Astrocyte (in vitro differentiated cells and primary cell): Measurements from ENCODE around the gene INO80. TPM values are rescaled to one million over a fixed set of nuclear protein-coding genes. Genes with fewer than 3 reads are reported as not detected.

Experiments
- DNase-seq: peaks from one replicate; pipeline ENCODE4 v3.0.0-alpha.2; 2010; ENCODE audit warnings: low read depth
- FAIRE-seq: peaks from 2 replicates; lab custom pipeline; 2011; peaks lifted over from hg19 to GRCh38; lab: Jason Lieb, UNC
- H2AFZ ChIP-seq: 2 replicates; pipeline ENCODE4 v1.6.0; 2012; ENCODE audit warnings: low read depth, low read length, inconsistent platforms
- H3K27ac ChIP-seq: 2 replicates; pipeline ENCODE4 v1.5.1; 2011; ENCODE audit warnings: low read depth, low read length, inconsistent platforms
- H3K27me3 ChIP-seq: 2 replicates; pipeline ENCODE4 v1.6.0; 2011; ENCODE audit warnings: low read length, inconsistent platforms; ENCODE audit not compliant: insufficient read depth
- H3K36me3 ChIP-seq: 2 replicates; pipeline ENCODE4 v1.5.1; 2011; ENCODE audit warnings: low read length, inconsistent platforms; ENCODE audit not compliant: insufficient read depth
- H3K4me1 ChIP-seq: 2 replicates; pipeline ENCODE4 v1.5.1; 2011; ENCODE audit warnings: low read length, inconsistent platforms; ENCODE audit not compliant: insufficient read depth
- H3K4me2 ChIP-seq: 2 replicates; pipeline ENCODE4 v1.6.0; 2012; ENCODE audit warnings: low read length, inconsistent platforms
- H3K4me3 ChIP-seq: 2 replicates; pipeline ENCODE4 v1.5.1; 2011; ENCODE audit warnings: low read depth, mild to moderate bottlenecking, low read length, inconsistent platforms; ENCODE audit not compliant: insufficient read depth
- H3K79me2 ChIP-seq: 2 replicates; pipeline ENCODE4 v1.6.0; 2012; ENCODE audit warnings: mild to moderate bottlenecking, low read length, inconsistent platforms; ENCODE audit not compliant: insufficient read depth
- H3K9ac ChIP-seq: 2 replicates; pipeline ENCODE4 v1.6.0; 2012; ENCODE audit warnings: mild to moderate bottlenecking, low read length, inconsistent platforms
- H3K9me3 ChIP-seq: 2 replicates; pipeline ENCODE4 v1.5.1; 2012; ENCODE audit warnings: low read depth, mild to moderate bottlenecking, low read length, inconsistent platforms; ENCODE audit not compliant: insufficient read depth
- H4K20me1 ChIP-seq: 2 replicates; pipeline ENCODE4 v1.6.0; 2012; ENCODE audit warnings: low read length, inconsistent platforms; ENCODE audit not compliant: insufficient read depth
- H3K27ac Mint-ChIP-seq: one replicate; pipeline ENCODE4 v1.8.0; 2021; ENCODE audit warnings: mild to moderate bottlenecking, mixed read lengths; ENCODE audit not compliant: unreplicated experiment
- H3K27me3 Mint-ChIP-seq: one replicate; pipeline ENCODE4 v1.8.0; 2021; ENCODE audit warnings: low read depth, mixed read lengths; ENCODE audit not compliant: unreplicated experiment
- H3K36me3 Mint-ChIP-seq: one replicate; pipeline ENCODE4 v1.8.0; 2021; ENCODE audit warnings: low read depth, mixed read lengths; ENCODE audit not compliant: unreplicated experiment
- H3K4me1 Mint-ChIP-seq: one replicate; pipeline ENCODE4 v1.8.0; 2021; ENCODE audit warnings: low read depth, mixed read lengths; ENCODE audit not compliant: unreplicated experiment
- H3K4me3 Mint-ChIP-seq: one replicate; pipeline ENCODE4 v1.8.0; 2021; ENCODE audit warnings: mild to moderate bottlenecking, moderate library complexity, mixed read lengths; ENCODE audit not compliant: unreplicated experiment
- H3K9me3 Mint-ChIP-seq: one replicate; pipeline ENCODE4 v1.8.0; 2021; ENCODE audit warnings: mild to moderate bottlenecking, mixed read lengths; ENCODE audit not compliant: unreplicated experiment
- CTCF ChIP-seq: IDR thresholded peaks from 2 replicates; pipeline ENCODE4 v1.5.1; 2011; ENCODE audit warnings: low read depth, mild to moderate bottlenecking, inconsistent platforms, low read length, moderate library complexity; ENCODE audit not compliant: insufficient read depth
- EZH2 ChIP-seq: IDR thresholded peaks from 2 replicates; pipeline ENCODE4 v1.6.1; 2012; ENCODE audit warnings: mild to moderate bottlenecking, low read length, inconsistent platforms; ENCODE audit not compliant: insufficient read depth
- total RNA-seq: library from RNA; stranded (reverse); gene quantifications from 2 replicates; pipeline ENCODE4 v1.2.1, GENCODE V29; 2021

INO80 gene
- total RNA-seq, 1 donor from 2014 or later: 17.3 TPM

GRCh38 chr15:40985541-40986330, 130.3 kb downstream of the INO80 start:
- TF ChIP-seq EZH2: no peak
- no peak for TF ChIP-seq CTCF
- peak overlapping the region; percentile 67 for H3K4me2 ChIP-seq
- no peaks in the 10 kb centered on the region for H3K9me3 Mint-ChIP-seq
- H3K36me3 ChIP-seq: peaks cover 47% of the 10 kb centered on the region
- H3K27ac ChIP-seq: peak overlapping the region; percentile 91
- peaks cover 39% of the 10 kb centered on the region for H3K36me3 Mint-ChIP-seq
- H4K20me1 ChIP-seq: no peaks in the 10 kb centered on the region
- DNase-seq (peak; percentile 39), FAIRE-seq (no peak)
- H3K27me3 ChIP-seq: no peaks in the 10 kb centered on the region
- peak overlapping the region; percentile 63 for H3K27ac Mint-ChIP-seq
- no peaks in the 10 kb centered on the region for H3K27me3 Mint-ChIP-seq
- peaks cover 40% of the 10 kb centered on the region for H3K4me1 ChIP-seq
- peaks cover 3% of the 10 kb centered on the region for H3K79me2 ChIP-seq
- no peak overlapping the region for H2AFZ ChIP-seq
- H3K4me3 Mint-ChIP-seq: no peak overlapping the region
- peak overlapping the region; percentile 65 for H3K9ac ChIP-seq
- peaks cover 63% of the 10 kb centered on the region for H3K4me1 Mint-ChIP-seq
- H3K9me3 ChIP-seq: no peaks in the 10 kb centered on the region
- no peak overlapping the region for H3K4me3 ChIP-seq

- Mint-ChIP-seq H3K4me3 (peak overlapping the region; percentile 8), H3K36me3 (peaks cover 44% of the 10 kb centered on the region), H3K27ac (peak overlapping the region; percentile 69), H3K9me3 (no peaks in the 10 kb centered on the region), H3K4me1 (peaks cover 55% of the 10 kb centered on the region), H3K27me3 (no peaks in the 10 kb centered on the region)
- H3K9ac ChIP-seq: peak overlapping the region; percentile 65
- H3K27ac ChIP-seq: peak overlapping the region; percentile 91
- no peaks in the 10 kb centered on the region for H3K9me3 ChIP-seq
- H3K36me3 ChIP-seq: peaks cover 44% of the 10 kb centered on the region
- no peak overlapping the region for H3K4me3 ChIP-seq
- peaks cover 40% of the 10 kb centered on the region for H3K4me1 ChIP-seq
- peak overlapping the region; percentile 67 for H3K4me2 ChIP-seq
- DNase-seq: peak; percentile 94
- no peak for TF ChIP-seq CTCF
- no peak for TF ChIP-seq EZH2
- peaks cover 3% of the 10 kb centered on the region for H3K79me2 ChIP-seq
- H4K20me1 ChIP-seq: no peaks in the 10 kb centered on the region
- FAIRE-seq: no peak
- H2AFZ ChIP-seq: no peak overlapping the region
- no peaks in the 10 kb centered on the region for H3K27me3 ChIP-seq
Measured at GRCh38 chr15:40984964-40985363, 131.1 kb downstream of the INO80 start.

- Histone ChIP-seq H3K79me2 (peaks cover 2% of the 10 kb centered on the region), H3K36me3 (peaks cover 49% of the 10 kb centered on the region), H3K9ac (peak overlapping the region; percentile 24), H3K27me3 (no peaks in the 10 kb centered on the region), H3K9me3 (no peaks in the 10 kb centered on the region), H3K4me1 (peaks cover 40% of the 10 kb centered on the region), H3K27ac (peak overlapping the region; percentile 91), H3K4me2 (peak overlapping the region; percentile 28), H4K20me1 (no peaks in the 10 kb centered on the region), H3K4me3 (no peak overlapping the region), H2AFZ (no peak overlapping the region)
- FAIRE-seq: no peak
- Mint-ChIP-seq H3K36me3 (peaks cover 43% of the 10 kb centered on the region), H3K9me3 (no peaks in the 10 kb centered on the region), H3K4me1 (peaks cover 52% of the 10 kb centered on the region), H3K4me3 (no peak overlapping the region), H3K27me3 (no peaks in the 10 kb centered on the region), H3K27ac (peak overlapping the region; percentile 69)
- DNase-seq: no peak
- no peak for TF ChIP-seq CTCF
- TF ChIP-seq EZH2: no peak
Measured at GRCh38 chr15:40984406-40984805, 131.7 kb downstream of the INO80 start.
